Retina (tissue), 1 donor: ENCODE results near the gene TUFT1.
"Not testable (repeated sequence)": the region's sequence is repeated elsewhere in the genome, so short reads cannot be mapped to it uniquely, and the experiment has no call there.

Source experiments
- DNase-seq: peaks from one replicate; pipeline ENCODE4 v3.0.0-alpha.2; 2016

The TUFT1 gene

GRCh38 chr1:151512801-151513625 is 27.1 kb upstream of the TUFT1 start:
- DNase-seq = peak; percentile 28

GRCh38 chr1:151513626-151514121 is 26.4 kb upstream of the TUFT1 start:
- no peak for DNase-seq

- no peak for DNase-seq
Observed at GRCh38 chr1:151514366-151514765, 25.7 kb upstream of the TUFT1 start.

- no peak for DNase-seq
Observed at GRCh38 chr1:151515265-151515664, 24.8 kb upstream of the TUFT1 start.

- no peak for DNase-seq
Observed at GRCh38 chr1:151516031-151516511, 24.0 kb upstream of the TUFT1 start.

- DNase-seq = no peak
Observed at GRCh38 chr1:151518431-151518830, 21.7 kb upstream of the TUFT1 start.

- DNase-seq = no peak
Observed at GRCh38 chr1:151518936-151519335, 21.2 kb upstream of the TUFT1 start.

GRCh38 chr1:151519667-151520066 is 20.4 kb upstream of the TUFT1 start:
- no peak for DNase-seq

- no peak for DNase-seq
Observed at GRCh38 chr1:151520359-151520758, 19.8 kb upstream of the TUFT1 start.

- not testable (repeated sequence) for DNase-seq
Observed at GRCh38 chr1:151522427-151522826, 17.7 kb upstream of the TUFT1 start.

GRCh38 chr1:151523326-151523725 is 16.8 kb upstream of the TUFT1 start:
- DNase-seq = no peak

GRCh38 chr1:151524736-151525135 is 15.4 kb upstream of the TUFT1 start:
- DNase-seq = no peak

- DNase-seq = no peak
Observed at GRCh38 chr1:151526735-151527525, 13.2 kb upstream of the TUFT1 start.

- no peak for DNase-seq
Observed at GRCh38 chr1:151529211-151529702, 10.9 kb upstream of the TUFT1 start.

- no peak for DNase-seq
Observed at GRCh38 chr1:151529781-151530180, 10.3 kb upstream of the TUFT1 start.

GRCh38 chr1:151530461-151530860 is 9.6 kb upstream of the TUFT1 start:
- DNase-seq = no peak

- DNase-seq = no peak
Observed at GRCh38 chr1:151533870-151534269, 6.2 kb upstream of the TUFT1 start.

- peak; percentile 72 for DNase-seq
Observed at GRCh38 chr1:151534662-151535278, 5.3 kb upstream of the TUFT1 start.

GRCh38 chr1:151535326-151536271 is 4.5 kb upstream of the TUFT1 start:
- DNase-seq = no peak

GRCh38 chr1:151536499-151536898 is 3.6 kb upstream of the TUFT1 start:
- no peak for DNase-seq

- DNase-seq = no peak
Observed at GRCh38 chr1:151537112-151537511, 3.0 kb upstream of the TUFT1 start.
